Measurements from ENCODE around the gene KCP. TPM values are rescaled to one million over a fixed set of nuclear protein-coding genes. Genes with fewer than 3 reads are reported as not detected.

Gene KCP
- total and polyA plus RNA-seq, 10 of the 15 experiments (the other 5 are each of a cell fraction or from before 2014, with no cell fraction given), result 0.05 to 7.8 (median 2.5) TPM

DNA sequence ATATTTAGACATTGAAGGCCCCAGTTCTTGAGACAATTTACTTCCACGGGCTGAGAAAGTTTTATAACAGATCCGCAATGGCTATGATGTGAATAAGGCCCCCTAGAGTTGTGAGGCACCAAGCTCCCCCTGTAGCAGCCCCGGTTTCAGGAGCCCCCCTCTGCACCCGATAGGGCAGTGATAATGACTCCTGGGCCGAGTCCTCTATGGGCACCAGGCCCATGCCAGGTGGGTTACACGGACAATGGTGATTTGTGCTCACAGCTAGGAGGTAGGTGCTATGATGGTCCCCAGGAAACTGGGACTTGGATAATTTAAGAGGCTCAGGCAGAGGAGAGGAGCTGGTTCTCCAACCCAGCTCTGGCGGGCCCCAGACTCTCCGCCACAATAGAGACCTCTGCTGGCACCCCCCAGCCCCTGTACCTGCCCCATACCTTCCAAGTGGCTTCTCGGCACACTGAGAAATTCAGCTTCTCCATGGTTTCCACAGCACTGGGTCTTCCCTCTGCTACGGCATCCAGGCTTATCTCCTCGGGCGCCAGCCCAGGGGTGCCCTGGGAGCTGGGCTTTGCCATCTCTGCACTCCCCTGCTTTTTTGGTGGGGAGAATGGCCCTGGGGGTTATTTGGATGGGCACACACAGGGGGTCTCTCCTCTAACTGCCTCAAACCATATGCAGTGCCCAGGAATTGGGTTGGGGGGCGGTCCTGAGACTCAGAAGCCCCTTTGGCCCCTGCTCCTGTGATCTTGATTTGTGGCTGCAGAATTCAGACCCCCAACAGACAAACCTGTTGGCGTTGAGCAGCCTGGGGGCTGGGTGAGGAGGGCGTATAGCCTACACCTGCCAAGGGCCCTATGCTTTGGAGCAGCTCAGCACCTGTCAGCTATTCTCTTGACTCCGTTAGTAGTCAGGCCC lies 12.2 kb upstream of the KCP start:
- no peaks in the 10 kb centered on the region for H3K27me3 ChIP-seq (replicated peaks in 1 of 2; ENCODE audit: control insufficient read depth in 2 of 2, insufficient read depth in 2 of 2, low read length in 1 of 2)
- TF ChIP-seq TCF12 (IDR thresholded peaks at IDR 0.05; ENCODE audit: low read depth, low read length) (no peak), FOXK2 (IDR thresholded peaks at IDR 0.05) (no peak)
- no peak overlapping the region for H3K4me3 ChIP-seq
- intact Hi-C loops (cut with micrococcal nuclease; ENCODE audit: unreplicated experiment) (no loop called here), in situ Hi-C loops (cut with MboI) (no loop called here)
- no peak overlapping the region for H3K9ac ChIP-seq (ENCODE audit: control insufficient read depth, insufficient read depth, low read length)
- H3K4me2 ChIP-seq (ENCODE audit: control insufficient read depth, insufficient read depth), result no peak overlapping the region
- ATAC-seq (no peak), FAIRE-seq (no peak), DNase-seq (ENCODE audit: low read depth, low spot score) (no peak)
- ChIA-PET POLR2A (interaction anchor here (0.5 to 2.4 kb wide), 3 partner anchors 10 to 314 kb away, joined by 3 to 11 read pairs (median 7); no protein-coding TSS in a partner anchor), SMC1A (ENCODE audit: uncharacterized antibody, unreplicated experiment) (interaction anchor here (0.7 to 1.5 kb wide), 5 partner anchors 10 to 169 kb away, joined by 3 to 4 read pairs (median 3); no protein-coding TSS in a partner anchor), RAD21 (ENCODE audit: unreplicated experiment) (interaction anchor here (0.5 to 1.4 kb wide), 7 partner anchors 14 to 199 kb away, joined by 3 to 6 read pairs (median 3); partner anchors contain the start of gene IRF5), CTCF (interaction anchor here (0.6 to 1.5 kb wide), 5 partner anchors 11 to 288 kb away, joined by 3 to 5 read pairs (median 3); partner anchors contain the start of gene KCP)
- WGBS (ENCODE audit: insufficient coverage, insufficient replicate concordance, low lambda C conversion rate, missing lambda C conversion rate), result 63% methylated on average over 16 of the region's 16 CpGs
- no peaks in the 10 kb centered on the region for H3K9me3 ChIP-seq (replicated peaks; ENCODE audit: control insufficient read depth, insufficient read depth, low read length)
- no peaks in the 10 kb centered on the region for H4K20me1 ChIP-seq (ENCODE audit: control insufficient read depth, insufficient read depth)
- H3K79me2 ChIP-seq (ENCODE audit: control insufficient read depth, insufficient read depth, low read length), result no peaks in the 10 kb centered on the region
- H3K27ac ChIP-seq (ENCODE audit: control insufficient read depth, insufficient read depth), result no peak overlapping the region
- no peaks in the 10 kb centered on the region for H3K36me3 ChIP-seq (ENCODE audit: control insufficient read depth in 2 of 2, insufficient read depth in 2 of 2, low read length in 1 of 2)
- no peak overlapping the region for H2AFZ ChIP-seq (ENCODE audit: control insufficient read depth, low read depth, low read length)
- no peaks in the 10 kb centered on the region for H3K4me1 ChIP-seq (ENCODE audit: control insufficient read depth, insufficient read depth, low read length)
- BruUV-seq (replicated peaks), result no TSS peak

GRCh38 chr7:128921866-128922440 lies 11.4 kb upstream of the KCP start:
- no peaks in the 10 kb centered on the region for H3K4me1 ChIP-seq (ENCODE audit: control insufficient read depth, insufficient read depth, low read length)
- no peak overlapping the region for H2AFZ ChIP-seq (ENCODE audit: control insufficient read depth, low read depth, low read length)
- POLR2A ChIA-PET, result interaction anchor here (0.5 to 2.4 kb wide), 3 partner anchors 11 to 314 kb away, joined by 3 to 11 read pairs (median 7); no protein-coding TSS in a partner anchor
- RAD21 ChIA-PET (ENCODE audit: unreplicated experiment), result interaction anchor here (0.7 to 1.4 kb wide), 6 partner anchors 10 to 170 kb away, joined by 3 to 6 read pairs (median 3); no protein-coding TSS in a partner anchor
- WGBS (ENCODE audit: insufficient coverage, insufficient replicate concordance, low lambda C conversion rate, missing lambda C conversion rate), result 55% methylated on average over 9 of the region's 9 CpGs
- no TSS peak for BruUV-seq (replicated peaks)
- no peaks in the 10 kb centered on the region for H3K9me3 ChIP-seq (replicated peaks; ENCODE audit: control insufficient read depth, insufficient read depth, low read length)
- no peaks in the 10 kb centered on the region for H3K79me2 ChIP-seq (ENCODE audit: control insufficient read depth, insufficient read depth, low read length)
- SMC1A ChIA-PET (ENCODE audit: uncharacterized antibody, unreplicated experiment), result interaction anchor here (0.7 to 1.5 kb wide), 3 partner anchors 11 to 21 kb away, joined by 3 to 4 read pairs (median 3); no protein-coding TSS in a partner anchor
- no peak overlapping the region for H3K4me2 ChIP-seq (ENCODE audit: control insufficient read depth, insufficient read depth)
- no peaks in the 10 kb centered on the region for H3K27me3 ChIP-seq (replicated peaks in 1 of 2; ENCODE audit: control insufficient read depth in 2 of 2, insufficient read depth in 2 of 2, low read length in 1 of 2)
- intact Hi-C loops (cut with micrococcal nuclease; ENCODE audit: unreplicated experiment), result no loop called here
- CTCF ChIA-PET, result interaction anchor here (0.6 to 1.1 kb wide), 2 partner anchors 12 to 289 kb away, joined by 3 read pairs; partner anchors contain the start of gene KCP
- H4K20me1 ChIP-seq (ENCODE audit: control insufficient read depth, insufficient read depth), result no peaks in the 10 kb centered on the region
- no peak for DNase-seq (ENCODE audit: low read depth, low spot score)
- no peak for ATAC-seq
- H3K36me3 ChIP-seq (ENCODE audit: control insufficient read depth in 2 of 2, insufficient read depth in 2 of 2, low read length in 1 of 2), result no peaks in the 10 kb centered on the region
- H3K9ac ChIP-seq (ENCODE audit: control insufficient read depth, insufficient read depth, low read length), result no peak overlapping the region
- FAIRE-seq, result no peak
- H3K27ac ChIP-seq (ENCODE audit: control insufficient read depth, insufficient read depth), result no peak overlapping the region
- H3K4me3 ChIP-seq, result no peak overlapping the region
- in situ Hi-C loops (cut with MboI), result no loop called here
- TF ChIP-seq ZBED1 (IDR thresholded peaks at IDR 0.05; ENCODE audit: borderline replicate concordance) (no peak), KLF5 (IDR thresholded peaks at IDR 0.05; ENCODE audit: partially characterized antibody) (no peak), NKRF (conservative IDR thresholded peaks at IDR 0.05) (no peak), POLR2AphosphoS5 (IDR thresholded peaks at IDR 0.05; ENCODE audit: low read length) (no peak), PBX3 (IDR thresholded peaks at IDR 0.05; ENCODE audit: insufficient replicate concordance, low read depth, low read length) (no peak), SREBF1 (IDR thresholded peaks at IDR 0.05; ENCODE audit: low read length) (no peak)

All from GM12878 (cell line).